Activated CD8-positive, alpha-beta memory T cell treated with anti-CD3 and anti-CD28 coated beads, Interleukin-2, amount 10 ng/mL, durations not matched to agents 7 days and 5 days (primary cell): ENCODE results near the gene PRRT1B. TPM values are rescaled to one million over a fixed set of nuclear protein-coding genes. Genes with fewer than 3 reads are reported as not detected.

Experiments
- ATAC-seq: fragments of 150-1000 bp; cut with Tn5 transposase; one replicate; pipeline ENCODE4 v1.10.0; 2021; ENCODE audit warnings: moderate library complexity
- CTCF ChIA-PET: fragments of 350-600 bp; sonication (Branson Sonifier 250); formaldehyde crosslinking; loops from one replicate; lab custom pipeline; 2021; ENCODE audit warnings: antibody characterized with exemption; lab: Charles Lee
- DNase-seq: peaks from one replicate; pipeline ENCODE4 v3.0.0-alpha.2; 2020
- H3K27ac Mint-ChIP-seq: one replicate; pipeline ENCODE4 v1.8.0; 2021; ENCODE audit warnings: mild to moderate bottlenecking, mixed read lengths
- H3K27me3 Mint-ChIP-seq: one replicate; pipeline ENCODE4 v1.8.0; 2021; ENCODE audit warnings: mixed read lengths
- H3K36me3 Mint-ChIP-seq: one replicate; pipeline ENCODE4 v1.8.0; 2021; ENCODE audit warnings: mild to moderate bottlenecking, mixed read lengths
- H3K4me1 Mint-ChIP-seq: one replicate; pipeline ENCODE4 v1.8.0; 2021; ENCODE audit warnings: mixed read lengths
- H3K4me3 Mint-ChIP-seq: one replicate; pipeline ENCODE4 v1.8.0; 2021; ENCODE audit warnings: mild to moderate bottlenecking, moderate library complexity, mixed read lengths
- H3K9me3 Mint-ChIP-seq: one replicate; pipeline ENCODE4 v1.8.0; 2022; ENCODE audit warnings: low read depth, mixed read lengths
- total RNA-seq, 2 experiments: library from RNA; stranded (reverse); gene quantifications; one replicate each; pipeline ENCODE4 v1.2.3, GENCODE V29; 2021

Gene PRRT1B
- total RNA-seq, 2 experiments from 2014 or later, result not detected

DNA sequence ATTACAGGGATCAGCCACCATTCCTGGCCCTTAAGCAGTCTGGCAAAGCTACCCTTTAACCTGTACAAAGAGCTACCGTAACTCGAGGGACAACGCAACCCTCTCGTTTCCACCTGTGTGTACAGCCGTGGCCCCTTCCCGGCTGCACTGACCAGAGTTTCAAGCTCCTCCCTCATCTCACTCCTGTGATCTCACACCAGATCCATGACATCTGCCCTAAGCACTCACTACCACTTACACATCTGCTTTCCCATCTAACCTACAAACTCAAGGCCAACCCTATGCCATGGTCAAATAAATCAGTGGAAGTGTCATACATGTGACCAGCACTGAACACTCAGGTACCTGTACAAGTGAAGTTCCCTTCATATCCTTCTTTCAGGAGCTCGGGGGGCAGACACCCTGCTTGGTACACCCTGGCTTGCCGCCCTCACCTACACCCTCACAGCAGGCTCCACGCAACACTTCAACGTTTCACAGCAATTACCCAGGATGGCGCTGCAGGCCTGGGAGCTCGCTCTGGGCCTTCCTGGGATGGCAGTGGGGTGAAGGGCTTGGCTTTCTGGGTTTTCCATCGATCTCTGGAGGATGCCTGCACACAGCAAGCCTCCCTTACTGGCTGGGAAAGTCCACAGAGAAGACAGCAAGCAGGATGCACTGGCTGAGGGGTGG lies 61.7 kb downstream of the PRRT1B start:
- Mint-ChIP-seq H3K4me3 (no peak overlapping the region), H3K27ac (no peak overlapping the region), H3K4me1 (no peaks in the 10 kb centered on the region), H3K36me3 (peaks cover 35% of the 10 kb centered on the region), H3K9me3 (no peaks in the 10 kb centered on the region), H3K27me3 (no peaks in the 10 kb centered on the region)
- ATAC-seq, result no peak
- CTCF ChIA-PET, result interaction anchor here (0.7 to 1.2 kb wide), 3 partner anchors 16 to 142 kb away, joined by 3 to 5 read pairs (median 3); partner anchors contain the start of gene RAPGEF1
- no peak for DNase-seq

DNA sequence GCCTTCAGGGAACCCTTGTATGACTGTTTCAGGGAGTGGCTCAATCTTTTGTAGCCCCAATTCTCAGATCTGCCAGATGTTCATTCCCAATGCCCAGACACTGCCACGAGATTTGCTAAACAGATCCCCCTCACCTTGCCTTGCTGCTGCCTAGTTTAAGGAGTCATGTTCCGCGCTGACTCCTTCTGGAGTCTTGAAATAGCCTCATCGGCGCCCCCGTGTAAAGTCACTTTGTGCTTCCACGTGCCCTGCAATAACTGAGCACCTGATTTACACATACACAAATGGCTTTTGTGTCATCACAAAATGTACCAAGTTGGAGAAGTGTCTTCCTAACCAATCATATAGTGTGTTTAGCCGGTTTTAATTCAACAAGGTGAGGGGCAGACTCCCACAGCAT lies 62.3 kb downstream of the PRRT1B start:
- ATAC-seq (no peak), DNase-seq (no peak)
- Mint-ChIP-seq H3K27ac (no peak overlapping the region), H3K9me3 (no peaks in the 10 kb centered on the region), H3K4me1 (no peaks in the 10 kb centered on the region), H3K4me3 (no peak overlapping the region), H3K36me3 (peaks cover 33% of the 10 kb centered on the region), H3K27me3 (no peaks in the 10 kb centered on the region)
- CTCF ChIA-PET, result interaction anchor here (1.0 to 1.2 kb wide), 2 partner anchors 17 to 133 kb away, joined by 3 to 5 read pairs; partner anchors contain the start of gene RAPGEF1

DNA sequence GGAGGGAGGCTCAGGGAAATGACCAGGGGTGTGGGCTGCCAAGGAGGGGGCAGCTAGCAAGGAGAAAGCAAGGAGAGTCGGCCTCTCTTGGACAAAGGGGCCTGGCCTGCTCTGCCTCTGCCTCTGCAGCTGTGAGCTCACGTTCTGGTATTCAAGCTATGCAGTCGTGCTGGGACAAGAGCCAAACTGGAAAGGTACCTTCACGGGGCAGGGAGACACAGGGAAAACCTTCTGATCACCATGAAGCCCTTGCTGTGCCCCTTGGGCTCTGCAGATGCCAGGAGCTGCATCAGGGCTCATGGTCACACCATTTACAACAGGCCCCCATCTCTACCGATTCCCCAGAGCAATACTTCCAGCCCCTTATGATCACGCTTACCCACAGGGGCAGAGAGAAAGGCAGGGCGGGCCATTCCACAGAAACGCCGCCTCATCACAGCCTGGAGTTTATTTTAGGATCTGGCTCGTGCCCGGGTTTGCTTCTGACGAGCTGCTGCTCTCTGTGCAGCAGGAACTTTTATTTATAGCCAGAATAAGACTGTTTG lies 63.2 kb downstream of the PRRT1B start:
- Mint-ChIP-seq H3K4me3 (no peak overlapping the region), H3K4me1 (no peaks in the 10 kb centered on the region), H3K27ac (no peak overlapping the region), H3K27me3 (no peaks in the 10 kb centered on the region), H3K9me3 (no peaks in the 10 kb centered on the region), H3K36me3 (peaks cover 29% of the 10 kb centered on the region)
- DNase-seq (no peak), ATAC-seq (no peak)
- CTCF ChIA-PET, result no interaction called here

Other genes starting within 250 kb of the PRRT1B start
- gene PRRC2B, start 151.4 kb upstream of the PRRT1B start, total RNA-seq, result 100 to 1,000 TPM; 242 to 293 TPM
- gene POMT1, start 42.6 kb upstream of the PRRT1B start, total RNA-seq, result 10 to 100 TPM; 41.5 to 53.7 TPM
- gene UCK1, start 14.3 kb upstream of the PRRT1B start, total RNA-seq, result 10 to 100 TPM; 26.1 to 29.6 TPM
- gene RAPGEF1, start 194.6 kb downstream of the PRRT1B start, total RNA-seq, result 100 to 1,000 TPM; 187 to 215 TPM